ENCODE measurements around the gene SLITRK6.

GRCh38 chr13:85808811-85809210 lies 9.6 kb upstream of the SLITRK6 start:
- TF ChIP-seq MAX (IDR thresholded peaks at IDR 0.05; ENCODE audit: low read depth, low read length) (no peak), CTCF (IDR thresholded peaks at IDR 0.05; ENCODE audit: low read depth, low read length) (no peak), POLR2A (IDR thresholded peaks at IDR 0.05; ENCODE audit: extremely low read depth, insufficient read length) (no peak), MYC (IDR thresholded peaks at IDR 0.05; ENCODE audit: low read depth, low read length) (no peak)

Data from NB4 (cell line).